ENCODE measurements around the gene EPHB2. TPM values are rescaled to one million over a fixed set of nuclear protein-coding genes. Genes with fewer than 3 reads are reported as not detected.

EPHB2 gene
- total RNA-seq, 4 donors from 2014 or later = 0.32 to 4.0 (median 1.7) TPM

- TF ChIP-seq POLR2AphosphoS5 (IDR thresholded peaks at IDR 0.05) = no peak
- TF ChIP-seq POLR2A (IDR thresholded peaks at IDR 0.05) = no peak
- TF ChIP-seq EP300 (IDR thresholded peaks at IDR 0.05) = no peak
- TF ChIP-seq CTCF (IDR thresholded peaks at IDR 0.05) = no peak
- Histone ChIP-seq H3K27me3 (peaks cover 4% of the 10 kb centered on the region), H3K36me3 (no peaks in the 10 kb centered on the region), H3K27ac (no peak overlapping the region), H3K4me1 (peaks cover 9% of the 10 kb centered on the region), H3K4me3 (no peak overlapping the region), H3K9me3 (no peaks in the 10 kb centered on the region)
- DNase-seq (ENCODE audit: low spot score in 2 of 2) = no peak
- 96% methylated on average over 8 of the region's 9 CpGs for WGBS
Measured at GRCh38 chr1:22801347-22801746, 90.7 kb downstream of the EPHB2 start.

- no peak overlapping the region for H3K27ac ChIP-seq
- no peak for DNase-seq (ENCODE audit: low spot score in 2 of 2)
- peaks cover 4% of the 10 kb centered on the region for H3K27me3 ChIP-seq
- TF ChIP-seq POLR2A (IDR thresholded peaks at IDR 0.05) = no peak
- no peak for TF ChIP-seq CTCF (IDR thresholded peaks at IDR 0.05)
- 91% methylated on average over 18 of the region's 19 CpGs for WGBS
- no peaks in the 10 kb centered on the region for H3K36me3 ChIP-seq
- no peaks in the 10 kb centered on the region for H3K9me3 ChIP-seq
- no peak overlapping the region for H3K4me3 ChIP-seq
- H3K4me1 ChIP-seq = peaks cover 9% of the 10 kb centered on the region
Measured at GRCh38 chr1:22801761-22802160, 91.1 kb downstream of the EPHB2 start.

DNA sequence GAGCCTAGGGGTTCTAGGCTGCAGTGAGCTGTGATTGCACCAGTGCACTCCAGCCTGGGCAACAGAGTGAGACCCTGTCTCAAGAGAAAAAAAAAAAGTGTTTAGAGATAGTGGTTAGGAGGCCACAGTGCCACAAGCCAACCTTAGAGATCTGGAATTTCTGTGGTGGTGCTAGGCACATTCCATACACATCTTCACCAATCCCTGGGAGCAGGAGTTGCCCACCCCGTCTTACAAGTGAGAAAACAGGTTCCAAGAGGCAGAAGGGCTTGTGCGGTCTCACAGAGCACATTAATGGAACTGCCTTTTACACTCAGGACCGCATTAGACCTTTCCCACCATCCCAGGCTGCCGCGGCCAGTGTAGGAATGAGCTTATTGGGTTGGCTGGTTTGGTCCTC, 93.2 kb downstream of the EPHB2 start:
- Histone ChIP-seq H3K4me3 (no peak overlapping the region), H3K27ac (no peak overlapping the region), H3K9me3 (no peaks in the 10 kb centered on the region), H3K36me3 (no peaks in the 10 kb centered on the region), H3K4me1 (peaks cover 21% of the 10 kb centered on the region), H3K27me3 (peaks cover 4% of the 10 kb centered on the region)
- WGBS = 84% methylated on average over 5 of the region's 5 CpGs
- no peak for DNase-seq (ENCODE audit: low spot score in 2 of 2)
- TF ChIP-seq POLR2AphosphoS5 (IDR thresholded peaks at IDR 0.05) (no peak), POLR2A (IDR thresholded peaks at IDR 0.05) (no peak), CTCF (IDR thresholded peaks at IDR 0.05) (no peak), EP300 (IDR thresholded peaks at IDR 0.05) (no peak)

- Histone ChIP-seq H3K27ac (no peak overlapping the region), H3K9me3 (no peaks in the 10 kb centered on the region), H3K27me3 (peaks cover 4% of the 10 kb centered on the region), H3K36me3 (no peaks in the 10 kb centered on the region), H3K4me3 (no peak overlapping the region), H3K4me1 (peaks cover 27% of the 10 kb centered on the region)
- DNase-seq (ENCODE audit: low spot score in 2 of 2) = no peak
- WGBS = 29% methylated on average over 6 of the region's 6 CpGs
- TF ChIP-seq CTCF (IDR thresholded peaks at IDR 0.05) = no peak
- no peak for TF ChIP-seq POLR2AphosphoS5 (IDR thresholded peaks at IDR 0.05)
- no peak for TF ChIP-seq POLR2A (IDR thresholded peaks at IDR 0.05)
- no peak for TF ChIP-seq EP300 (IDR thresholded peaks at IDR 0.05)
Measured at GRCh38 chr1:22804406-22804805, 93.8 kb downstream of the EPHB2 start.

GRCh38 chr1:22804969-22805671, 94.5 kb downstream of the EPHB2 start:
- Histone ChIP-seq H3K4me1 (peaks cover 29% of the 10 kb centered on the region), H3K27me3 (peaks cover under 1% of the 10 kb centered on the region), H3K4me3 (no peak overlapping the region), H3K27ac (no peak overlapping the region), H3K9me3 (no peaks in the 10 kb centered on the region), H3K36me3 (no peaks in the 10 kb centered on the region)
- WGBS = 77% methylated on average over 5 of the region's 7 CpGs
- TF ChIP-seq POLR2A (IDR thresholded peaks at IDR 0.05) (no peak), POLR2AphosphoS5 (IDR thresholded peaks at IDR 0.05) (no peak), EP300 (IDR thresholded peaks at IDR 0.05) (no peak)
- DNase-seq (ENCODE audit: low spot score in 2 of 2) = no peak

GRCh38 chr1:22805672-22806038, 95.0 kb downstream of the EPHB2 start:
- no peak overlapping the region for H3K4me3 ChIP-seq
- H3K27ac ChIP-seq = no peak overlapping the region
- 82% methylated on average over 4 of the region's 4 CpGs for WGBS
- H3K9me3 ChIP-seq = no peaks in the 10 kb centered on the region
- H3K36me3 ChIP-seq = no peaks in the 10 kb centered on the region
- peaks cover 29% of the 10 kb centered on the region for H3K4me1 ChIP-seq
- TF ChIP-seq CTCF (IDR thresholded peaks at IDR 0.05) = no peak
- no peaks in the 10 kb centered on the region for H3K27me3 ChIP-seq
- DNase-seq (ENCODE audit: low spot score in 2 of 2) = no peak

All from suprapubic skin (tissue), 4 donors.